Fibroblast of lung (primary cell): ENCODE results near the gene DNMT3L. TPM values are rescaled to one million over a fixed set of nuclear protein-coding genes. Genes with fewer than 3 reads are reported as not detected.

Experiments
- DNase-seq, 2 donors: peaks; one replicate each; pipeline versions ENCODE4 v3.0.0 to v3.0.0-alpha.2; 2010; ENCODE audit warnings: low read depth in 2 of 2
- H2AFZ ChIP-seq: 2 replicates; pipeline ENCODE4 v1.5.1; 2012; ENCODE audit warnings: low read length, control low read depth, inconsistent platforms
- H3K27ac ChIP-seq: 2 replicates; pipeline ENCODE4 v1.5.1; 2011; ENCODE audit warnings: low read length, control low read depth; ENCODE audit not compliant: insufficient read depth
- H3K27me3 ChIP-seq: 2 replicates; pipeline ENCODE4 v1.5.1; 2011; ENCODE audit warnings: mild to moderate bottlenecking, low read length; ENCODE audit not compliant: control insufficient read depth, insufficient read depth
- H3K36me3 ChIP-seq: 2 replicates; pipeline ENCODE4 v1.5.1; 2011; ENCODE audit warnings: low read length; ENCODE audit not compliant: control insufficient read depth, insufficient read depth
- H3K4me1 ChIP-seq: 2 replicates; pipeline ENCODE4 v1.5.1; 2011; ENCODE audit warnings: low read length; ENCODE audit not compliant: control insufficient read depth, insufficient read depth; ENCODE audit errors: extremely low read depth
- H3K4me2 ChIP-seq: 2 replicates; pipeline ENCODE4 v1.5.1; 2011; ENCODE audit warnings: low read length, control low read depth; ENCODE audit not compliant: insufficient read depth; ENCODE audit errors: extremely low read depth
- H3K4me3 ChIP-seq, 4 experiments: fragments of 200-600 bp in 1 of 4; sonication (generic) in 1 of 4; replicated peaks in 1 of 4; 2 replicates each; pipeline ENCODE4 v1.5.1; 2011 to 2016; ENCODE audit warnings: low read length in 4 of 4, low read depth in 3 of 4, mild to moderate bottlenecking in 3 of 4, control low read depth in 2 of 4, inconsistent platforms in 1 of 4, mixed read lengths in 1 of 4; ENCODE audit not compliant: insufficient read depth in 1 of 4; ENCODE audit errors: control extremely low read depth in 1 of 4
- H3K79me2 ChIP-seq: 2 replicates; pipeline ENCODE4 v1.5.1; 2012; ENCODE audit warnings: mild to moderate bottlenecking, low read length, inconsistent platforms; ENCODE audit not compliant: control insufficient read depth, insufficient read depth
- H3K9ac ChIP-seq: 2 replicates; pipeline ENCODE4 v1.5.1; 2011; ENCODE audit warnings: mild to moderate bottlenecking, low read length, control low read depth; ENCODE audit not compliant: insufficient read depth
- H3K9me3 ChIP-seq: 2 replicates; pipeline ENCODE4 v1.5.1; 2012; ENCODE audit warnings: low read depth, low read length; ENCODE audit not compliant: control insufficient read depth, insufficient read depth
- H4K20me1 ChIP-seq: 2 replicates; pipeline ENCODE4 v1.5.1; 2011; ENCODE audit warnings: low read length; ENCODE audit not compliant: control insufficient read depth, insufficient read depth; ENCODE audit errors: extremely low read depth
- EZH2 ChIP-seq: IDR thresholded peaks from 2 replicates; pipeline ENCODE4 v1.5.1; 2012; ENCODE audit warnings: low read length, control low read depth, mild to moderate bottlenecking; ENCODE audit errors: missing control alignments
- polyA plus RNA-seq, 2 donors: library from polyadenylated mRNA; depleted of rRNA in 1 of 2; stranded (reverse) in 1 of 2; unstranded in 1 of 2; fragments of >200 nt; gene quantifications; 2 replicates each; pipeline ENCODE4 v1.2.1, GENCODE V29; 2011 to 2012; ENCODE audit warnings: missing spikeins in 1 of 2
- total RNA-seq: library from RNA; depleted of rRNA; stranded (reverse); fragments of >200 nt; gene quantifications from 2 replicates; pipeline ENCODE4 v1.2.1, GENCODE V29; 2014
- TF ChIP-seq, protein P1 (sequence below), 2 donors: IDR thresholded peaks in 1 of 2; conservative IDR thresholded peaks in 1 of 2; 1 replicate in 1 of 2; 2 replicates in 1 of 2; pipeline ENCODE4 v1.5.1; 2011 to 2012; ENCODE audit warnings: low read length in 2 of 2, control low read depth in 1 of 2, inconsistent platforms in 1 of 2, low read depth in 1 of 2, mild to moderate bottlenecking in 1 of 2

The DNMT3L gene
- total and polyA plus RNA-seq, 2 donors (not counting 1 experiment from before 2014, with no cell fraction given): not detected

DNA sequence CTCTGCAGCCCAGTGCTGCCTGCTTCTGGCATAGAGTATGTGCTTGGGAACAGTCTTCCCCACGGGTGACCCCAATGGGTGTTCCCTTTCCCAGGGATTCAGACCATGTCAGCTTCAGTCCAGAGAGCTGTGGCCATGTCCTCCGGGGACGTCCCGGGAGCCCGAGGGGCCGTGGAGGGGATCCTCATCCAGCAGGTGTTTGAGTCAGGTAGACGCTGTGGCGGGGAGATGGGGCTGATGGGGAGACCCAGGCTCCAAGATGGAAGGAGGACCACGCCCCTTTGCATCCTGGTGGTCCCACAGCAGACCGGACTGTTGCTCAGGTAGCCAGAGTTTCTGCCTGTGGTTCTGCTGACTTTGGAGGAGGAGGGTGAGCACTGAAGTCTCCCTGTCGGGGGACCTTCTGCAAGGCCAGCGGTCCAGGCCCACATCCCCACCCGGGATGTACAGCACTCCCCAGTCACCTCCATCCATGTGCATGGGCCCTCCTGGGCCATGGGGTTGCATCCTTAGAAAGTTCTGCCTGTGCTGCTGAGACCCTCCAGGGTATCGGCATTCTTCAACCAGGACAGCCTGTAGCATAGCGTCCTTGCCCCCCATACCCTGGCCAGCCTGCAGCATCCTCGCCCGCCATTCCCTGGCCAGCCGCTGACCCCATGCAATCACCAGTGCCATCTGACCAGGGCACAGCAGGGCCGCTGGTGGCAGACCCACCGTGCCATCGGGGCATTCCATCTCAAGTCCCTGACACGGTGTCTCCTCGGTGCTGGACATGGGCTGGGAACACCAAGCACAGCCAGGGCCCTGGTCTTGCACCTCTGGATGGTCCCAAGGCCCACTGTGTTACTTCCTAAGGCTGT lies 26.8 kb upstream of the DNMT3L start:
- H2AFZ ChIP-seq: no peak overlapping the region
- no peaks in the 10 kb centered on the region for H3K79me2 ChIP-seq

DNA sequence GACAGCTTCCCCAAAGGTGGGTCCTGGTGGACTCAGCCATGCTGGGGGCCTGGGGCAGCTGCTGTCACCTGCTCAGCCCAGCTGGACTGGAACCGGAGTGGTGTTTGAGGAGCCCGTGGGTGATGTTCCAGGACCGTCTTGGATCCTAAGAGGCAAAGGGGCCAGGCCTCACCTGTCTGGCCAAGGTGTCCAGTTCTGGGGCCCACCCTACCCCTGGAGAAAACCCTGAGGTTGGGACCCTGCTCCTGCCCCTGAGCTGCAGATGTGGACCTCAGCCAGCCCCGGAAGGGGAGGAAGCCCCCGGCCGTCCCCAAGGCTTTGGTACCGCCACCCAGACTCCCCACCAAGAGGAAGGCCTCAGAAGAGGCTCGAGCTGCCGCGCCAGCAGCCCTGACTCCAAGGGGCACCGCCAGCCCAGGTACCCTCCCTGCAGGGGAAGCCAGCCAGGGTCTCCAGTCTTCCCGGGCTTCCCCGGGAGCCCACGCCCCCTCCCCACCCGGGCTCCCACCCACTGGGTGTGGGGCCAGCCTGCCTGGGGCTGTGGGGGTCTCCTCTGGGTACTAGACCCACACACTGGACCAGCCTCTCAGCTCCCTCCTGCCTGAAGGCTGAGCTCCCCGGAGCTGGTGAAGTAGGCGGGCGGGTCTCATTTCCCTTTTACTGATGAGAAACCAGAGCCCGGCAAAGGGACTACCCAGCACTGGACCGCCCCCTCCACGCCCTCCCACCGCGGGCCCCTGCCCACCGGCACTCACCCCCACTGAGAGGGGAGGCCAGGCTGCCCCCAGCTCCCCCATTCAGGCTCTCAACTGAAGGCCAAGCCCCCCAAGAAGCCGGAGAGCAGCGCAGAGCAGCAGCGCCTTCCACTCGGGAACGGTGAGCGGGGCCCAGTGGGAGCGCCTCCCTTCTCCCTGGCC lies 25.3 kb upstream of the DNMT3L start:
- TF ChIP-seq EZH2: no peak
- TF ChIP-seq, protein P1, sequence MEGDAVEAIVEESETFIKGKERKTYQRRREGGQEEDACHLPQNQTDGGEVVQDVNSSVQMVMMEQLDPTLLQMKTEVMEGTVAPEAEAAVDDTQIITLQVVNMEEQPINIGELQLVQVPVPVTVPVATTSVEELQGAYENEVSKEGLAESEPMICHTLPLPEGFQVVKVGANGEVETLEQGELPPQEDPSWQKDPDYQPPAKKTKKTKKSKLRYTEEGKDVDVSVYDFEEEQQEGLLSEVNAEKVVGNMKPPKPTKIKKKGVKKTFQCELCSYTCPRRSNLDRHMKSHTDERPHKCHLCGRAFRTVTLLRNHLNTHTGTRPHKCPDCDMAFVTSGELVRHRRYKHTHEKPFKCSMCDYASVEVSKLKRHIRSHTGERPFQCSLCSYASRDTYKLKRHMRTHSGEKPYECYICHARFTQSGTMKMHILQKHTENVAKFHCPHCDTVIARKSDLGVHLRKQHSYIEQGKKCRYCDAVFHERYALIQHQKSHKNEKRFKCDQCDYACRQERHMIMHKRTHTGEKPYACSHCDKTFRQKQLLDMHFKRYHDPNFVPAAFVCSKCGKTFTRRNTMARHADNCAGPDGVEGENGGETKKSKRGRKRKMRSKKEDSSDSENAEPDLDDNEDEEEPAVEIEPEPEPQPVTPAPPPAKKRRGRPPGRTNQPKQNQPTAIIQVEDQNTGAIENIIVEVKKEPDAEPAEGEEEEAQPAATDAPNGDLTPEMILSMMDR (conservative IDR thresholded peaks at IDR 0.05 in 1 of 2, IDR thresholded peaks at IDR 0.05 in 1 of 2; ENCODE audit: low read depth in 1 of 2, low read length in 2 of 2): no peak
- no peak for DNase-seq
- no peak overlapping the region for H3K27ac ChIP-seq
- no peaks in the 10 kb centered on the region for H3K79me2 ChIP-seq
- no peak overlapping the region for H3K9ac ChIP-seq
- no peaks in the 10 kb centered on the region for H3K4me1 ChIP-seq
- H3K36me3 ChIP-seq: no peaks in the 10 kb centered on the region
- H2AFZ ChIP-seq: no peak overlapping the region
- no peaks in the 10 kb centered on the region for H3K9me3 ChIP-seq
- H3K27me3 ChIP-seq: no peaks in the 10 kb centered on the region
- no peaks in the 10 kb centered on the region for H4K20me1 ChIP-seq
- no peak overlapping the region for H3K4me2 ChIP-seq
- no peak overlapping the region for H3K4me3 ChIP-seq

More for the DNA sequence above, 26.8 kb upstream of the DNMT3L start:
- Histone ChIP-seq H4K20me1 (no peaks in the 10 kb centered on the region), H3K9ac (no peak overlapping the region), H3K4me2 (no peak overlapping the region), H3K9me3 (no peaks in the 10 kb centered on the region), H3K4me1 (no peaks in the 10 kb centered on the region), H3K27ac (no peak overlapping the region), H3K36me3 (no peaks in the 10 kb centered on the region), H3K27me3 (no peaks in the 10 kb centered on the region), H3K4me3 (no peak overlapping the region)
- no peak for DNase-seq
- TF ChIP-seq EZH2: no peak
- TF ChIP-seq, protein P1 (conservative IDR thresholded peaks at IDR 0.05 in 1 of 2, IDR thresholded peaks at IDR 0.05 in 1 of 2; ENCODE audit: low read depth in 1 of 2, low read length in 2 of 2): no peak

DNA sequence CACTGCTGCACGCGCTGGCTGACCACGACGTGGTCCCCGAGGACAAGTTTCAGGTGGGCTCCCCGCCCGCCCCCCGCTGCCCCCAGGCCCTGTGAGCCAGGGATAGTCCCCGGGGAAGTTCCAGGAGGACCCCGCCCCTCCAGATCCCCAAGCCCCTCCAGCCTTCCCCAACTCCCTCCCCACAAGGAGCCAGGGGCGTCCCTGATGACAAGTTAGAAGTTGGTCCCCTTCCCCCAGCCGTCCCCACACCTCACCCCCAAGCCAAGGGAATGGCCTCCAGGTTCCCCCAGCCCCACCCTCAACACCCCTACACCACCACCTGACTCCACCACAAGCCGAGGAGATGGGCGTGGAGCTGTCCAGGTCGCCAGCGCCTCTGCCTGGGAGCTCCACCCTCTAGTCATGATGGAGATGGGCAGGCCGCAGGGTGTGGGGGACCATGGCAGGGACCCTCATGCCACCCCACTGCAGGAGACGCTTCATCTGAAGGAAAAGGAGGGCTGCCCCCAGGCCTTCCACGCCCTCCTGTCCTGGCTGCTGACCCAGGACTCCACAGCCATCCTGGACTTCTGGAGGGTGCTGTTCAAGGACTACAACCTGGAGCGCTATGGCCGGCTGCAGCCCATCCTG lies 24.5 kb upstream of the DNMT3L start:
- Histone ChIP-seq H3K4me1 (no peaks in the 10 kb centered on the region), H4K20me1 (no peaks in the 10 kb centered on the region), H3K9me3 (no peaks in the 10 kb centered on the region), H3K4me2 (no peak overlapping the region), H3K27me3 (no peaks in the 10 kb centered on the region), H3K36me3 (no peaks in the 10 kb centered on the region), H3K79me2 (no peaks in the 10 kb centered on the region), H3K4me3 (no peak overlapping the region), H2AFZ (no peak overlapping the region), H3K27ac (no peak overlapping the region), H3K9ac (no peak overlapping the region)
- no peak for DNase-seq
- no peak for TF ChIP-seq EZH2
- TF ChIP-seq, protein P1 (conservative IDR thresholded peaks at IDR 0.05 in 1 of 2, IDR thresholded peaks at IDR 0.05 in 1 of 2; ENCODE audit: low read depth in 1 of 2, low read length in 2 of 2): no peak
